Ovary (tissue), 10 donors: ENCODE measurements around the gene TTC14. TPM values are rescaled to one million over a fixed set of nuclear protein-coding genes. Genes with fewer than 3 reads are reported as not detected.
A peak's percentile ranks its signal among the peaks of the same experiment; 100 is the strongest.

Source experiments
- DNase-seq, 5 donors: peaks; one replicate each; pipeline ENCODE4 v3.0.0-alpha.2; 2019 to 2020
- H3K27ac ChIP-seq, 2 donors: fragments of 200-600 bp; one replicate each; pipeline versions ENCODE4 v1.5.1 to v1.8.0; 2019 to 2022
- H3K27me3 ChIP-seq: fragments of 200-600 bp; one replicate; pipeline ENCODE4 v1.8.0; 2022
- H3K36me3 ChIP-seq: fragments of 200-600 bp; sonication (generic); one replicate; pipeline ENCODE4 v1.5.1; 2019
- H3K4me1 ChIP-seq: one replicate; pipeline ENCODE4 v1.8.1; 2013; ENCODE audit warnings: mild to moderate bottlenecking, moderate library complexity; ENCODE audit not compliant: insufficient read depth
- H3K4me3 ChIP-seq: fragments of 200-600 bp; sonication (generic); one replicate; pipeline ENCODE4 v1.5.1; 2017
- H3K9me3 ChIP-seq, 2 donors: fragments of 200-600 bp in 1 of 2; sonication (generic) in 1 of 2; one replicate each; pipeline versions ENCODE4 v1.5.1 to v1.8.1; 2013 to 2019; ENCODE audit warnings: mild to moderate bottlenecking in 1 of 2, moderate library complexity in 1 of 2
- EP300 ChIP-seq: sonication (generic); formaldehyde crosslinking; IDR thresholded peaks from one replicate; pipeline ENCODE4 v1.6.1; 2017; ENCODE audit warnings: antibody characterized with exemption
- POLR2A ChIP-seq: fragments of 450-650 bp; IDR thresholded peaks from one replicate; pipeline ENCODE4 v1.6.1; 2017; ENCODE audit warnings: antibody characterized with exemption, mild to moderate bottlenecking, moderate library complexity
- whole genome bisulfite sequencing, 3 donors: extraction: QIAGEN DNeasy Blood & Tissue Kit in 1 of 3; methylation state at CpG; one replicate each; pipeline versions ENCODE4 v1.1.5 to v1.1.7; 2013 to 2017; 5-methylcytosine and 5-hydroxymethylcytosine counted together
- intact Hi-C, 4 donors: fragments of 100-400 bp; cut with DNase I; formaldehyde crosslinking; loops; one replicate each; pipeline versions ENCODE4 v1.11.0 to v1.15.1; 2022 to 2023
- long read RNA-seq, 3 donors: library from polyadenylated mRNA in 2 of 3; unstranded in 2 of 3; transcript quantifications; one replicate each; pipeline ENCODE4 v2.0.0 and lab custom pipeline, GENCODE V29; 2021 to 2026
- polyA plus RNA-seq, 2 donors: library from polyadenylated mRNA; stranded (reverse); fragments of 200-250 nt in 1 of 2; fragments of 350-450 nt in 1 of 2; fragmentation: Illumina TruSeq in 1 of 2; extraction: RNeasy Lipid Tissue Mini Kit (QIAGEN cat#74804) in 1 of 2; gene quantifications; one replicate each; pipeline ENCODE4 v1.2.3, GENCODE V29; 2013 to 2014
- total RNA-seq, 7 donors: library from RNA; depleted of rRNA in 2 of 7; stranded (reverse); fragments of >200 nt in 2 of 7; fragmentation: NEBNext Ultra II Directional in 3 of 7; extraction: Animal tissue kit (Norgen Biotek cat#: 25700) in 3 of 7; gene quantifications; one replicate each; pipeline versions ENCODE4 v1.1.0 to v1.2.4, GENCODE V29; 2016 to 2023
- TF ChIP-seq, protein P1 (sequence below), 3 donors: fragments of 450-650 bp in 2 of 3; fragments of 200-600 bp in 1 of 3; IDR thresholded peaks; one replicate each; pipeline versions ENCODE4 v1.5.1 to v1.8.0; 2016 to 2022; ENCODE audit warnings: antibody characterized with exemption in 3 of 3, mild to moderate bottlenecking in 1 of 3
- donor health status: DM: no; HTN: no; CAD: no; lungs with moderate emphysema.
- donor health status: DM: no; HTN: no; CAD: no.
- donor health status: Bipolar disorder and iron deficiency.
- donor health status: DM: yes; HTN: yes; CAD: no.
- donor health status: DM: no; HTN: no; CAD: no.
- donor health status: DM: yes; HTN: yes; CAD: no.

TTC14 gene, protein sequence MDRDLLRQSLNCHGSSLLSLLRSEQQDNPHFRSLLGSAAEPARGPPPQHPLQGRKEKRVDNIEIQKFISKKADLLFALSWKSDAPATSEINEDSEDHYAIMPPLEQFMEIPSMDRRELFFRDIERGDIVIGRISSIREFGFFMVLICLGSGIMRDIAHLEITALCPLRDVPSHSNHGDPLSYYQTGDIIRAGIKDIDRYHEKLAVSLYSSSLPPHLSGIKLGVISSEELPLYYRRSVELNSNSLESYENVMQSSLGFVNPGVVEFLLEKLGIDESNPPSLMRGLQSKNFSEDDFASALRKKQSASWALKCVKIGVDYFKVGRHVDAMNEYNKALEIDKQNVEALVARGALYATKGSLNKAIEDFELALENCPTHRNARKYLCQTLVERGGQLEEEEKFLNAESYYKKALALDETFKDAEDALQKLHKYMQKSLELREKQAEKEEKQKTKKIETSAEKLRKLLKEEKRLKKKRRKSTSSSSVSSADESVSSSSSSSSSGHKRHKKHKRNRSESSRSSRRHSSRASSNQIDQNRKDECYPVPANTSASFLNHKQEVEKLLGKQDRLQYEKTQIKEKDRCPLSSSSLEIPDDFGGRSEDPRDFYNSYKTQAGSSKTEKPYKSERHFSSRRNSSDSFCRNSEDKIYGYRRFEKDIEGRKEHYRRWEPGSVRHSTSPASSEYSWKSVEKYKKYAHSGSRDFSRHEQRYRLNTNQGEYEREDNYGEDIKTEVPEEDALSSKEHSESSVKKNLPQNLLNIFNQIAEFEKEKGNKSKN
- total RNA-seq (10 to 100 TPM; 46.1 to 62.1 (median 47.8) TPM), polyA plus RNA-seq (10 to 100 TPM; 22.8 to 34.2 TPM)
- long read RNA-seq, donor 1, full-length matches to known transcripts, result 23 of 91 reads
- long read RNA-seq, donor 1, partial matches to known transcripts, result 58 of 91 reads
- long read RNA-seq, donor 1, other reads (novel, unspliced or antisense), result 10 of 91 reads
- long read RNA-seq, donor 2, full-length matches to known transcripts, result 9 of 9 reads
- long read RNA-seq, donor 2, partial matches to known transcripts, result 0 of 9 reads
- long read RNA-seq, donor 2, other reads (novel, unspliced or antisense), result 0 of 9 reads
- long read RNA-seq, donor 3, full-length matches to known transcripts, result 21 of 29 reads
- long read RNA-seq, donor 3, partial matches to known transcripts, result 2 of 29 reads
- long read RNA-seq, donor 3, other reads (novel, unspliced or antisense), result 6 of 29 reads

DNA sequence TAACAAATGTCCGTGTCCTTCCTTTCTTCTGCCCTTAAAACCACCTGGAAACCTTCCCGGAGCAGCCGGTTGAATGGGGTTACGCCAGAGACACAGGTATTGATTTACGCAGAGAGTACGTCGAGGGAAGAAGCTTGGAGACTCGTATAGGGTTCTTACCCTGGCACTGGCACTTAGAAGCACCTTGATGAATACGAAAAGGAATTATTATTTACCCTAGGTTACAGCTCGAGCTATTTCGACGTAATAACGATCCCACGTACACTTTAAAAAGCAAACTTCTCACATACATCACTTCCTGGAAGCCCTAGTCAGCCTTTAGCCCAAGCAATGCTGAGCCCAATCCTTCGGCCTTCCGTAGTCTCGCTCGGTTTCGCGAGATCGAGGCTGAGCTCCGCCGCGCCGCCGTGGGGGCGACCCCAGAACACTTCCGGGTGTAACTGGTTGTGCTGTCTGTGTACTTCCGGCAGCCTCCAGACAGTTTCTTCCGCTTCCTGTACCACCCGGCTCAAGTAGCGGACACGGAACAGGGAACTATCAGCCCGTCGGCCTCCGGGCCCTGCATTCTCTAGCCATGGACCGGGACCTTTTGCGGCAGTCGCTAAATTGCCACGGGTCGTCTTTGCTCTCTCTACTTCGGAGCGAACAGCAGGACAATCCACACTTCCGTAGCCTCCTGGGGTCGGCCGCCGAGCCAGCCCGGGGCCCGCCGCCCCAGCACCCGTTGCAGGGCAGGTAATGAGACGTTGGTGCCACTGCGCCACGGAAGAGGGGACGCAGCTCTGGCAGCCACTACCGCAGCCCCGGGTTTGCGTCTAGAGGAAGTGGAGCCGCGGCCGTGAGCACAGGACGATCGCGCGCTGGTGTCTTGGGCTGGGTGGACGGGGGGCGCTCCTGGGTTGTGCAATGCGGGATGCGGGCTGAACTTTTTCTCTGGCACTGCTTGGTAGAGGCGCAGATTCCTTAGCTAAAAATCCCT is at the start of gene TTC14:
Gene TTC14, plus strand, starts transcription at position 476 of the 979 bp plus-strand sequence. Its CDS starts 99 bp downstream, at position 575.
- H3K27me3 ChIP-seq, result no peaks in the 10 kb centered on the region
- peak within 1 kb of the TSS in 1 of 2 donors; percentile 36 for H3K27ac ChIP-seq
- no peaks in the 10 kb centered on the region for H3K9me3 ChIP-seq
- intact Hi-C loops, result no loop called here
- 2 to 3% (median 3%) methylated on average over 69 to 70 of the region's 70 CpGs for WGBS, 3 donors
- DNase-seq, result peak; percentile 89 to 95 (median 93)
- peak within 1 kb of the TSS; percentile 88 for H3K4me3 ChIP-seq
- TF ChIP-seq POLR2A, result peak; percentile 34
- TF ChIP-seq, protein P1, sequence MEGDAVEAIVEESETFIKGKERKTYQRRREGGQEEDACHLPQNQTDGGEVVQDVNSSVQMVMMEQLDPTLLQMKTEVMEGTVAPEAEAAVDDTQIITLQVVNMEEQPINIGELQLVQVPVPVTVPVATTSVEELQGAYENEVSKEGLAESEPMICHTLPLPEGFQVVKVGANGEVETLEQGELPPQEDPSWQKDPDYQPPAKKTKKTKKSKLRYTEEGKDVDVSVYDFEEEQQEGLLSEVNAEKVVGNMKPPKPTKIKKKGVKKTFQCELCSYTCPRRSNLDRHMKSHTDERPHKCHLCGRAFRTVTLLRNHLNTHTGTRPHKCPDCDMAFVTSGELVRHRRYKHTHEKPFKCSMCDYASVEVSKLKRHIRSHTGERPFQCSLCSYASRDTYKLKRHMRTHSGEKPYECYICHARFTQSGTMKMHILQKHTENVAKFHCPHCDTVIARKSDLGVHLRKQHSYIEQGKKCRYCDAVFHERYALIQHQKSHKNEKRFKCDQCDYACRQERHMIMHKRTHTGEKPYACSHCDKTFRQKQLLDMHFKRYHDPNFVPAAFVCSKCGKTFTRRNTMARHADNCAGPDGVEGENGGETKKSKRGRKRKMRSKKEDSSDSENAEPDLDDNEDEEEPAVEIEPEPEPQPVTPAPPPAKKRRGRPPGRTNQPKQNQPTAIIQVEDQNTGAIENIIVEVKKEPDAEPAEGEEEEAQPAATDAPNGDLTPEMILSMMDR (IDR thresholded peaks at IDR 0.05), result no peak
- H3K36me3 ChIP-seq, result no peaks in the 10 kb centered on the region
- peaks cover 2% of the 10 kb centered on the region for H3K4me1 ChIP-seq

DNA sequence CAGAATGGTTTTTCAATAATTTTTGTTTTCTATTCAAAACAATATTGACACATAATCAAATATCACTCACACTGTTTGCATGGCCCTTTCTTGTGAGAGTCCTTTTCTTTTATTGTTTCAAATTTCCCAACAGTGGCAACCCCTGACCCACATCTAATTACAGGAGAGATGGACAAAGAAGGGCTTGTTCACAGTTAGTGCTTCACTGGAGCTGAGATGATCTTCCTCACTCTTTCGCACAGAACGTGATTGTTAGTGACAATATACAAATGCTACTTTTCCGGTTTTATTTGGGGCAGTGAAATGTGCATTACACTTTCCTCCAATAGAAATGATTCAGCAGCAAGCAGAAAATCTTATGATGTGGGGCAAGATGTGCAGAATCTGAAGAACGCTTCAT is 38.6 kb upstream of the TTC14 start:
- DNase-seq, result no peak
- peak overlapping the region in 1 of 2 donors; percentile 72 for H3K27ac ChIP-seq
- no peaks in the 10 kb centered on the region for H3K27me3 ChIP-seq
- intact Hi-C loops, result no loop called here
- no peaks in the 10 kb centered on the region for H3K36me3 ChIP-seq
- H3K4me3 ChIP-seq, result no peak overlapping the region
- TF ChIP-seq, protein P1 (IDR thresholded peaks at IDR 0.05), result no peak
- TF ChIP-seq POLR2A, result no peak
- no peak for TF ChIP-seq EP300
- H3K9me3 ChIP-seq, result no peaks in the 10 kb centered on the region
- H3K4me1 ChIP-seq, result peaks cover 10% of the 10 kb centered on the region
- 42 to 58% (median 44%) methylated on average over 4 of the region's 4 CpGs for WGBS, 3 donors

DNA sequence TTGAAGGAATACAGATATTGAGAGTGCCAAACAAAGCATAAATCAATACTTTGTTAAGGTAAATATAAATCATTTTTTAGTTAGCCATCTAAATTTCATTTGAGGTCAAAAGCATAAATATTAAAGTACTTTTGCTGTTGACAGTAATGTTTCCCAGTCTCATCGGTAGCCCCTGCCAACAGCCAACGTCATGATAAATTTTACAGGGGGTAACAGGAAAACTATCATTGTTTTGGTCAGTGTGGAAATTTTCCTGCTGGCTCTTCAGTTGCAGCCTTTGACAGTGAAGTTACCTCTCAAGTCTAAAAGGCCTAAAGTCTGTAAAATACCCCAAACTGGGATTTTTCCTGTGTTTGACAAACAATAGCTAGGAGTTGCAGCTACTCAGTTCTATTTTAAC is 37.3 kb upstream of the TTC14 start:
- Histone ChIP-seq H3K27ac (peak overlapping the region in 1 of 2 donors; percentile 59), H3K4me1 (peaks cover 10% of the 10 kb centered on the region), H3K4me3 (no peak overlapping the region), H3K27me3 (no peaks in the 10 kb centered on the region), H3K9me3 (no peaks in the 10 kb centered on the region), H3K36me3 (no peaks in the 10 kb centered on the region)
- 2 to 22% (median 5%) methylated on average over 2 of the region's 2 CpGs for WGBS, 3 donors
- peak in 4 of 5 donors; percentile 37 to 83 (median 68) for DNase-seq
- TF ChIP-seq, protein P1 (IDR thresholded peaks at IDR 0.05), result no peak
- TF ChIP-seq POLR2A (no peak), EP300 (no peak)
- intact Hi-C loops, result no loop called here
